NCI-H526 treated with DMSO at 0.1 percent for 48 hours (cell line): Measurements from ENCODE around the gene SMIM13.

Experiments
- DNase-seq: peaks from one replicate; lab custom pipeline; 2025; lab: John Stamatoyannopoulos, UW

Gene SMIM13

DNA sequence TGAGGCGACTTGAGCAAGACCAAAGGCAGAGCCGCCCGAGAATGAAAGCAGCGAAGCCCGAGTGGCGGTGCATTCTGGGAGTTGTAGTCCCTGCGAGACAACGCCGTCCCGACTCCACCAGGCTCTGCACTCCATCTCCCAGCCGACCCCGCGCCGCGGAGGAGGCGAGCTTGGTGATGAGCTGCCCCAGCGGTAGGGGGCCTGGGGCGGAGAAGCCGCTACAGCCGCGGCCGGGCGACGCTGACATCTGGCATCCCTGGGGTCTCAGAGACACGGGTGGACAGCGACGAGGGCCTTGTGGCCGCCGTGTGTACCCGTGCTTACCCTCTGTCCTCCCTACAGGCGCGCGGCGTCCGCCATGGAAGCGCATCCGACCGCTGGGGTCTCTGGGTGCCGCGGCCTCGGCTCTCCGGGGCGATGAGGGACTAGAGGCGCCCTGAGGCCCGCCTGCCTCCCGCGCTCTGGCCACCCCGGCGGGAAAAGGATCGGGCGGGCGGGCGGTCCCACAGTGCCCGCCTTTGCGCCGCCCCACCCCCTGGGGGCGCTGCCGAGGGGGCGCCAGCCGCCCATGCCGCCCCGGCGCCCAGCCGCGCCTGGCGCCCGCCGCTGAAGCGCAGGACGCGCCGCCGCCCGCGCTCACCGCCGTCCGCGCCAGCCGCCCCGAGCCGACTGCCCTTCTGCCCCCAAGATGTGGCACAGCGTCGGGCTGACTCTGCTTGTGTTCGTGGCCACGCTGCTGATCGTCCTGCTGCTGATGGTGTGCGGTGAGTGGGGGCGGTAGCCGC is at the start of gene SMIM13:
Gene SMIM13 (plus strand): TSS at position 209 of the 785 bp plus-strand sequence. CDS start 480 bp downstream, at position 689.
- peak; percentile 95 for DNase-seq

DNA sequence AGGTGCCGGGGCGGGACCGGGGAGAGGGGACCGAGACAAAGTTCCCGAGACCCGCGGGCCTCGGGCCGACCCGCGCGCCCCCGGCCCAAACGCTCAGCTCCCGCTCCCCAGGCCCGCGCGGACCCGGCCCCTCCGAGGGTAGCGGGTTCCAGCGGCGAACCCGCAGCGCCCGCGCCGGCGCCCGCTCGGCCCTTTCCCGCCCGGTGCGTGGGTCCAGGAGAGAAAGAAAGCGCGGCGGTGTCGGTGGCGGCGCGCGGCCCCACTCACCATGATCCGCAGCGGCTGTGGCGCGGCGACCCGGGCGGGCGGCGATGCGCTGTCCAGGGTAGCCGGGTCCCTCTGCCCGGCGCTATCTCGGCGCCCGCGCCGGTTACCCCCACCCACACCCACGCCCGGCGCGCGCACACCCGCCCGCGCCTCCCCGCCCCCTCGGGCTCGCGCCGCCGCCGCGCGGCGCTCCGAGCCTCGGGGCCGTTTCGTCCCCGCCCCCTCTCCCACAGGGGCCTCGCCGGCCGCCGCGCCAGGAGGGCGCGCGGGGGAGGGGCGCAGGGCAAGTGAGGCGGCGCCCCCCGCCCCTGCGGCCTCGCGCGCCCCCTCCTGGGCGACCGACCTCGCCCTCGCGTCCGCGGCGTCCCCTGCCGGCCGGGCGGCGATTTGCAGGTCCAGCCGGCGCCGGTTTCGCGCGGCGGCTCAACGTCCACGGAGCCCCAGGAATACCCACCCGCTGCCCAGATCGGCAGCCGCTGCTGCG is 49.5 kb upstream of the SMIM13 start, which contains the start of gene ELOVL2:
Gene ELOVL2 (minus strand): TSS at position 345 of the 751 bp plus-strand sequence. CDS start 75 bp downstream, at position 270.
- DNase-seq, result peak; percentile 54

DNA sequence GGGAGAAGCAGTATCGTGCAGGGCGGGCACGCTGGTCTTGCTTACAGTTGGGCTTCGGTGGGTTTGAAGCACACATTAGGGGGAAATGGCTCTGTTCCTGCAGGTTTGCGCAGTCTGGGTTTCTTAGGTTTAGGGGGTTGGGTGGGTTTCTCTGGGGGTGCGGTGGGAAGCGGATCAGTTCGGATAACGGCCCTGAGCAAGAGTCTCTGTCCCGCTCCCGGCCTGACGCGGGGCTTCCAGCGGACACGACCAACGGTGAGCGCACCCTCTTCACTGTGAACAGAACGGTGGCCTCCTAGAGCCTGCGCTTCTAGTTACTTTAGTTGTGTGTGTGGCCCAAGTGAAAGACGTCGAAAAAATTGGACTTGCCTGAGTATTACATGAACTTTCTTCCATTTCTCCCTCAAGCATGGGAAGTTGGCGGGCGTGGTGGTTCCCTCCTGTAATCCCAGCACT is 48.9 kb upstream of the SMIM13 start:
- DNase-seq, result no peak

DNA sequence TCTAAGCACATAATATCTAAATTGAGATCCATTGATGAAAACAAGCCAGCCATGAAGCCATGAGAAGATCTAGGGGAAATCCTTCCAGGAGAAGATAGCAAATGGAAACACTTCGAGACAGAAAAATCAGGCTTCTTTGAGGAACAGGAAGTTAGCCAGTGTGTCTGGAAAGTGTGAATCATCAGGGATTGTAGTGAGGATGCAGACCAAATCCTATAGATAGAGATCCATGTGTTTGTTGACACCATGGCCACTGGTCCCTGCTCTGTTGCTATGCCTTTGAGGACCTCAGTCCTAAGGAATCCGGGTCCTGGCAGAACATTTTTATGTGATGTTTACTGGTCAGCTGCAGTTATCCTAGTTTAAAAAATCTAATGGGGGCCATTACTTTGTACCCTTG is 42.9 kb upstream of the SMIM13 start:
- DNase-seq, result no peak

DNA sequence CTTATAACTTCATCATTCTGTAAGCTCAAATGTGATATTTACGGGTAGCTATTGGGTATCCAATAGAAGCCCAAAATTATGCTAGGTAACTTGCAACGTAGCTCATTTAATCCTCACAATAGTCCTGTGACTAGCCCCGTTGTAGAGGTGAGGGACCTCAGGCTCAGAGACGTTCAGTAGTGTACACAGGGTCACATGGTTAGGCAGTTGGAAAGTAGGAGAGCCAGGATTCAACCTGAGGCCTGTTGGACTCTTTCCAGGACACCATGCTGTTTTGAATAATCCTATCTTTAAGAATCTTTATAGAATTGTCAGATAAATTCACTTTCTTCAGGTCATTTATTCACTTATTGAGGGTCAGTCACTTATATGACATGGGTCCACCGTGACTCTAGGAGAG is 40.3 kb upstream of the SMIM13 start:
- no peak for DNase-seq

DNA sequence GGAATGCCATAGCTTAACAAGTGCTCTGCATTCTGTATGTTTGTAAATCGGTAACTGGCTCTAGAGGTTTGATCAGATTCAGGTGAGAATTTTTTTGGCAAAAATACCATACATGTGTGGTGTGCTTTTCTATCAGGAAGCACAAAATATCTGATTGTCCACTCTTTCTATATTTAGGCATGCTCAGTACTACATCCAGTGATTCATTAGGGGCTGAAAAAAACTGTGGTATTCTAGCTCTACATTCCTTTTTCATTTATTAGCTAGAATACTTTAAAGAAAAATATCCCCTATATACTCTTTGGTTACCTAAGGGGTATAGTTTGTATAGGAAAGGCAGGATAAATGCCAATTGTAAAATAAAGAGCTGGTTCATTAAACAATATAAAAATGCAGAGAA is 38.9 kb upstream of the SMIM13 start:
- no peak for DNase-seq

DNA sequence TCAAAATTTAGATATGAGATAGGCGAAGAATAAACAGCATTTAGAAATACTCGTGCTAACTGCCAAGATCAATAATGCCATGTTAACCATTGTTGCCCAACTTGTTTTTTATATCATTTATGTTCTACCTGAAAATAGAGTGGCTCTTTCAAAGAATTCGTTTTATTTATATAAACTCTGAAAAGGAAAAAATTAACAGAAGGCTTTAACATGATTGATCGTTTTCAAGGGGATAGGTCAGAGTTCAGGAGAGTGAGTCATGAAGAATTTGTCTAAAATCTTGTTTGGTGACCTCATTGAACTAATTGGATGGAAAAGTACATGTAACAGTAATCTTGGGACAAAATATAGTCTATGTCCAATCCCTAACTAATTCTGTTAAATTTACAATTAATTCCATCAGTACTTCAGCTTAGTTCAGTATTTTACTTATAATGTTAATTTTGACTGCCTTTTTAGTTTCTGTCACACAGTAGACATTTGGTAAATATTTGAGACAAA is 38.5 kb upstream of the SMIM13 start:
- no peak for DNase-seq

DNA sequence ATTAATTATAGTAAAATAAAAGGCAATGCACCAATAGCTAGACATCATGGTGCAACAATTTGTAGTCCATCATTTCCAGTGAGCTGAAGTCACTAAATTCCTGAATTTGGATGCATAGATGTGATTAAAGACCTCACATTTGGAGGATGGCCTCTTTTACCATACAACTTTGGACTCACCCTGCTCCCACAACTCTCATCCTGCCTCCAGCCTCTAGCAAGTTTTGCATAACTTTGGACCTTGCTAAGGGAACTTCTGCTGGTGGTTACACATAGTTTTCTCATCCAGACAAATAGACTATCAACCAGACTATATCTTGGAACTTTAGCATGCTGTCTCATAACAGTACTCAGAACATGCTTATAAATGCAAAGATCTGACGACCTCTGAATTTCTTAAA is 36.8 kb upstream of the SMIM13 start:
- DNase-seq, result no peak

DNA sequence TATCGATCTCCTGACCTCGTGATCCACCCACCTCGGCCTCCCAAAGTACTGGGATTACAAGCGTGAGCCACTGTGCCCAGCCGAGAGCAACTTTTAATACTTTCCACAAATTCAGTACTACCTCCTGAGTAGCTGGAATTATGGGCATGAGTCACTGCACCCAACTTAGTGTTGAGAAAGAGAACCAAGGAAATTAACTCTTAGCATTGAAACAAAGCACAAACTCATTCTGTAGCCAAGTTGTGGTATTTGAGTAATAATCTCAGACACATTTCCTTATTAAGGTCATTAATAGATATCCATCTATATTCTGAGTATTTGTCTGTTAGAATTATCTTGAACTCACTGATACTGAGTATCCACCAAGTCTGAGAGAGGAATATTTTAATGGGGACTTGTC is 35.2 kb upstream of the SMIM13 start:
- DNase-seq, result no peak

DNA sequence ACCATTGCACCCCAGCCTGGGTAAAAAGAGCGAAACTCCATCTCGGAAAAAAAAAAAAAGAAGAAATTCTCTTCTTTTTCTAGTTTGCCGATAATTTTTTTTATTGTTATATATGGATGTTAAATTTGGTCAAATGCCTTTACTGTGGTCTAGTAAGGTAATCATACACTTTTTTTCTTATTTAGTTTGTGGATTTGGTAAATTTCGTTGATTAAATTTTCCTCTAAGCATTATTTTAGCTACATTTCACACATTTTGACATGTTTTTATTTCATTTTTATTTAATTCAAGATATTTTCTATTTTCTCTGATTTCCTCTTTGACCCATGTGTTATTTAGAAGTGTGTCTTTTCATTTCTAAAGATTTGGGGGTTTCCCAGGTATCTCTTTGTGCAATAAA is 31.6 kb upstream of the SMIM13 start:
- no peak for DNase-seq

DNA sequence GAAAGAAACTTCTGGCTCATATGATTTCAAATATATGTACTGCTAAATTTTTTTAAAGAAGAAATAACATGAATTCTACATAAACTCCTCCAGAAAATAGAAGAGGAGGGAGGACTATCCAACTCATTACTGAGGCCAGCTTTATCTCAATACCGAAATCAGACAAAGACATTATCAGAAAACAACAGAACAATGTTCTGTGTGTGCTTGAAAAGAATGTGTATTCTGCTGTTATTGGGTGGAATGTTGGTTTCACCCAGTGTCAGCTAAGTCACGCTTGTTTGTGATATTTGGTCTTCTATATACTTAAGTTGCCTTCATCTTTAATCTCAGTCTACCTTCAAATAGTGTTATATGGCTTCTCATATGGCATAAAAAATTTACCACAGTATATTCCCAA is 30.9 kb upstream of the SMIM13 start:
- DNase-seq, result no peak

DNA sequence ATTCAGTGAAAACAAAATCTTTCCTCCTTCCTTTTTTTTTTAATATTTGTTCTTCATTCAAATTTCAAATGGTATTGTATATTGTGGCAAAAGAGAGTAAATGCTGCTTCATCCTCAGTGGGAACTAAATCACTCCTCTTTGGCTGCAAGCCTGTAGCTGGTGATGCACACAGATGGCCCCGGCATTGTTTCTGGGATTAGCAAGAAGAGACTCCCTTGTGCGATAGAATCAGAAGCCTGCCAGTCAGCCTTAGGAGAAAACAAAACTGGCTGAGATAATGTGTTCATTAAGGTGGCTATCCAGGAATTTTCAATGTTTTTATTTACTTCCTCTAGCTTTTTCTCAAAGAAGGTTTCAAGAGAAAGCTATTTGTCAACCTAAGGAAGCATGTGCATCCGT is 28.8 kb upstream of the SMIM13 start:
- no peak for DNase-seq

DNA sequence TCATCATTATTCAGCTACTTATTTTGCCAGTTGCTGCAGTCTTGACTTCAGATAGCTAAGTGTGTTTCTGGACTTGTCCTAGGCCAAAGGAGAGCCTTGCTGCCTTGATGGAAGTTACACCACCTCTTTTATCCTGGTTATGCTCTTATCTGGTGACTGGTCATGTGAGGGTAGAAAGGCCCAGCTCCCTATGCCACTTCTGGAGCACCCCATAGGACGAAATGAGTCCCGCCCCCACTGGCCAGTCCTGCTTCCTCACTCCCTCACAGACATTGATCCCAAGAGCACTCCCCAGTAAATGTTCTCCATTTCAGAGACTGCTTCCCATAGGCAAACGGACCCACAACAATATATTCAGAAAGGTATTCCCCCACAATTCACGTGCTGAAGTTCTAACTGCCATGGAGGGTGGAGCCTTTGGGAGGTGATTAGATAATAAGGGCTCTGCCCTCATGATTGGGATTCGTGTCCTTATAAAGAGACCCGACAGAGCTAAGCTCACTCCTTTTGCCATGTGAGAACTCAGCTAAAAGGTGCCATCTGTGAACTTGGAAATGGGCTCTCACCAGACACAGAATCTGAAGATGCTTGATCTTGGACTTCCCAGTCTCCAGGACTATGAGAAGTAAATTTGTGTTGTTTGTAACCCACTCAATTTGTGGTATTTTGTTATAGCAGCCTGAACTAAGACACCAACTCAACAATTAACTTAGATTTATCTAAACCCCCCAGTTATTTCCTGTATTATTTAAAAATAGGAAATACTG is 28.0 kb upstream of the SMIM13 start:
- DNase-seq, result no peak

DNA sequence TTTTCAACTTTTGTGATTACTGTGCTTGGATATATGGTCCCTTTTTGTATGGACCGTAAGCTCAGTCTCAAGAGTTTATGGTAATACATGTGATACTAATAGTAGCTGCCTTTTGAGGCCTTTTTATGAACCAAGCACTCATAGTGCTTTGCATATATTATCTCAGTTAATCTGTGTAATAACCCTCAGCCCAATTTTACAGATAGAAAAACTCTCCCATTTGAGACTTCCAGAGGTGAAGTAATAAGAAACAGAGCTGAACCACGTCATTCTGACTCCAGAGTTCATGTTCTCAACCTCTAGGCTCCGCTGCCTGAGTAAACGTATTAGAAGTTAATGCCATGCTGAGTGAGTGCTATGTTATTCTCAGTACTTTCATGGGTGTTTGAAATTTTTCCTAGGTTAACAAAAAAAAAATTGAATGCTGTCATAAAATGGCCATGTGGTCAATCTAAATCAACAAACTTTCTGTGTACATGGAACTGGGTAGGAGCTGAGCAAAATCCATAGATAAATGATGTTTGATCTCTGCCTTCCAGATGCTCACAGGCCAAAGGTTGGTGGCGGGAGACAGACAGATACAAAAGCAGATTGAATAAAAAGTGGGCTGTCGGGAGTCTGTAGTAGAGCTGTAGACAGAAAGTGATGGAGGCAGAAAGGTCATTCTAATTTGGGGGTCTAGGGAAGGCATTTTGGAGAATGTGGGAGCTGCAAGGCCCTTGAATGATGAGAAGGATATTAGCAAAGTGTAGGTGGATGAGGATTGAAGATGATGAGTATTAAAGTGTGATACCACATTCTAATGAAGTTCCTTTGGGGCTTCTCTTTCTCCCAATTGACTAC is 26.9 kb upstream of the SMIM13 start:
- DNase-seq, result no peak

DNA sequence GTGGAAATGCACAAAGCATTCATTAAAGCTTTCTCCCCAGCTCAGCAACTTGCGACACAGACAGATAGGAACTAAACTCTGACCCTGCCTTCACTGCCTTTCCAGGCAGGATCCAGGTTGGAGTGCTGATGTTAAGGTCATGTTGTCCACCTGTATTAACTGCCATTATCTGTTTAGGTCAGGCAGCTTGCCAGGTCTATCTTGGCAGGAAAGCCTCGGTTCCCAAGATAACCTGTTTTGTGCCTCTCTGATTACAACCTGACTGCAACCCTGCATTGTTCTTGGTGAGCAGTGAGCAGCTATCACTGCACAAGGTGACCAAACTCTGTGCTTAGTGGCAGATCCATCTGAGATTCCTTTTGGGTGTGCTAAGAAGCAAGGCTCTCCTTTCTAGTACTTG is 26.3 kb upstream of the SMIM13 start:
- DNase-seq, result no peak

DNA sequence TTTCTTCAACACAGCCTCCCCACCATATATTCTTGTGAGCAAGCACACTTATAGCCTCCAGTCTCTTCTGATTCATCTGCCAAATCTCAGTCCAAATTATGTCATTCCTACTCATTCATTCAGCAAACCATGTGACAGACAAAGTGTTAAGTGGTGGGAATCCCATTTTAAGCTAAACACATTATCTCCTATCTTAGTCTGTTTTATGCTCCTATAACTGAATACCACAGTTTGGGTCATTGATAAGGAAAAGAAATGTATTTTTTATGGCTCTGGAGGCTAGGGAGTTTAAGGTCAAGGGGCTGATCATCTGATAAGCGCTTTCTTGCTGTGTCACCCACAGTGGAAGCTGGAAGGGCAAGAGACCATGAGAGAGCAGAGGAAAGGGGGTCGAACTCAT is 23.9 kb upstream of the SMIM13 start:
- DNase-seq, result no peak

DNA sequence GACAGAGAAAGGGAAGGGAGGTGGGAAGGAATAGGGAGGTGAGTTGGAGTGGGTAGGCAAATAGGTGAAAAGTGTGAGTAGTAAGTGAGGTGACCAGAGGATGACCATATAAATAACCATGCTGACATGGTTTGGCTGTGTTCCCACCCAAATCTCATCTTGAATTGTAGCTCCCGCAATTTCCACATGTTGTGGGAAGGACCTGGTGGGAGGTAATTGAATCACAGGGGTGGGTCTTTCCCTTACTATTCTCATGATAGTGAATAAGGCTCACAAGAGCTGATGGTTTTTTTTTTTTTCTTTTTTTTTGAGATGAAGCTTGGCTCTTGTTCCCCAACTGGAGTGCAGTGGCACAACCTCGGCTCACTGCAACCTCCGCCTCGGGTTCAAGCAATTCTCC is 21.5 kb upstream of the SMIM13 start:
- DNase-seq, result no peak

DNA sequence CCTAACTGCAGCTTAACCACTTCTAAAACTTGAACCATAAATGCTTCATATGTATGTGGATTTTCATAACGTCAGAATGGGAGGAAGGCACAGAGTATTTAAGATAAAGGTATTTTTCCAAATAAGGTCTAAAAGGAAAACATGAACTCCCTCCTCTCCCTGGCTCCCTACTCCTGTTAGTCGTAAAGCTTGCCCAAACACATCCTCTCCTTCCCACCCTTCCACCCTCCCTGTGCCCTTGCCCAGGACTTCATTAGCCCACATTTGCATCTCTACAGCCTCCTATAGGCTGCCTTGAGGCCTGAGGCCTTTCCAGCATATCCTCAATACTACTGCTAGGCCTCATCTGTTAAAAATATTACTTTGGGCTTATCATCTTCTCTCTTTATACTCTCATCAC is 17.1 kb upstream of the SMIM13 start:
- no peak for DNase-seq

DNA sequence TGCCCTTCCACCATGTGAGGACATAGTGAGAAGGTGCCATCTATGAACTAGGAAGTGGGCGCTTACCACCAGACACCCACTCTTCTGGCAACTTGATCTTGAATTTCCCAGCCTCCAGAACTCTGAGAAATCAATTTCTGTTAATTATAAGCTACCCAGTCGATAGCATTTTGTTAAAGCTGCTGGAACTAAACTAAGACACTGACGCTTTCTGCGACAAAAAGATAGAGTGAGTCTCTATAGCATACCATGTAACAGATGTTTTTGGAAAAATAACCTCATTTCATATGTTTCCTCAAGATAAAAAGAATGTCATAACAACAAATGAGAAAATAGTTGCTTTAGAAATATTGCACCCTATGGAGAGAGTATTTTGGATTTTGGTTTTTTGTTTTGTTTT is 15.4 kb upstream of the SMIM13 start:
- no peak for DNase-seq

DNA sequence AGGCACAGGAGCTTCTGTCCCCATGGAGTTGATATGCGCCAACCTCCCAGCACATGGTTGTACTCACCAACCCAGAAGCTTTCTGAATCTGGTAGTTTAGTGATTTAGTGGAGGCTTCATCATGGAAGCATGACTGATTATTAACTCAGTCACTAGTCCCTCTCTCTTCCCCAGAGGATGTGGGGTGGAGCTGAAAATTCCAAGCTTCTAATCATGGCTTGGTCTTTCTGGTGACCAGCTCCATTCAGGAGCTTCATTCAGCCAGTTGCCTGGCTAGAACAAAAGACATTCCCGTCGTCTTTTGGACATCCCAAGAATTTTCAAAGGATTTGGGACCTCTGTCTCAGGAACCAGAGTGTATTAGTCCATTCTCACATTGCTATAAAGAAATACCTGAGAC is 13.3 kb upstream of the SMIM13 start:
- no peak for DNase-seq

DNA sequence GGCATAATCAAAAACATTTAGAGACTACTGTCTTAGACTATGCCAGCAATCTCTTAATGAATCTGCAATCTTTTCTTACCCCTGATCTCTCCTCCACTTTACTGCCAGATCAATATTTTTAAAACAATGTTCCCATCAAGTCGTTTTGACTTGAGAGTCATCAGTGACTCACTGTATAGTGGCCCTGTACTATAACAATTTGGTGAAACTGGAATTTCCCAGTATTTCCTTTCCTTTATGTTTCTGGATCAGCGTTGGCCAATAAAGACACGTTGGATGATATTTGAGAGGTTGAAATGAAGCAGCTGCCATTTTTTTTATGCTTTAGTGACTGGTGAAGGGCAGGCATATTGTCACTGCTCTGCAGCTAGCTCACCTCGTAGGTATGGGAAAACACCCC is 10.1 kb upstream of the SMIM13 start:
- DNase-seq, result no peak
